ENCODE data around the gene MYEF2. TPM values are rescaled to one million over a fixed set of nuclear protein-coding genes. Genes with fewer than 3 reads are reported as not detected.

Gene MYEF2
- total RNA-seq, 4 donors from 2014 or later, result 5.1 to 44.6 (median 10.1) TPM

GRCh38 chr15:48087844-48088243 lies 90.3 kb downstream of the MYEF2 start:
- Histone ChIP-seq H3K36me3 (no peaks in the 10 kb centered on the region), H3K27me3 (no peaks in the 10 kb centered on the region), H3K9me3 (no peaks in the 10 kb centered on the region), H3K27ac (no peak overlapping the region), H3K4me3 (no peak overlapping the region), H3K4me1 (no peaks in the 10 kb centered on the region)
- DNase-seq, result no peak
- TF ChIP-seq POLR2A (IDR thresholded peaks at IDR 0.05) (no peak), CTCF (IDR thresholded peaks at IDR 0.05) (no peak)

GRCh38 chr15:48086576-48086975 lies 91.5 kb downstream of the MYEF2 start:
- no peaks in the 10 kb centered on the region for H3K36me3 ChIP-seq
- no peaks in the 10 kb centered on the region for H3K27me3 ChIP-seq
- DNase-seq, result no peak
- H3K4me3 ChIP-seq, result no peak overlapping the region
- H3K9me3 ChIP-seq, result no peaks in the 10 kb centered on the region
- no peak overlapping the region for H3K27ac ChIP-seq
- TF ChIP-seq POLR2A (IDR thresholded peaks at IDR 0.05) (no peak), CTCF (IDR thresholded peaks at IDR 0.05) (no peak)
- no peaks in the 10 kb centered on the region for H3K4me1 ChIP-seq

- Histone ChIP-seq H3K9me3 (no peaks in the 10 kb centered on the region), H3K27ac (no peak overlapping the region)
These were observed 92.0 kb downstream of the MYEF2 start for GRCh38 chr15:48086133-48086532.

GRCh38 chr15:48085591-48085930 lies 92.5 kb downstream of the MYEF2 start:
- TF ChIP-seq POLR2A (IDR thresholded peaks at IDR 0.05) (no peak), CTCF (IDR thresholded peaks at IDR 0.05) (no peak)

More at GRCh38 chr15:48086133-48086532, 92.0 kb downstream of the MYEF2 start:
- no peak overlapping the region for H3K4me3 ChIP-seq
- no peaks in the 10 kb centered on the region for H3K4me1 ChIP-seq
- no peaks in the 10 kb centered on the region for H3K36me3 ChIP-seq
- no peak for DNase-seq
- H3K27me3 ChIP-seq, result no peaks in the 10 kb centered on the region
- TF ChIP-seq POLR2A (IDR thresholded peaks at IDR 0.05) (no peak), CTCF (IDR thresholded peaks at IDR 0.05) (no peak)

GRCh38 chr15:48084759-48085590 lies 93.1 kb downstream of the MYEF2 start:
- Histone ChIP-seq H3K9me3 (no peaks in the 10 kb centered on the region), H3K36me3 (no peaks in the 10 kb centered on the region), H3K27ac (no peak overlapping the region), H3K4me1 (no peaks in the 10 kb centered on the region), H3K4me3 (no peak overlapping the region), H3K27me3 (no peaks in the 10 kb centered on the region)
- DNase-seq, result no peak
- TF ChIP-seq CTCF (IDR thresholded peaks at IDR 0.05) (peak in 3 of 6 experiments; percentile 29 to 35 (median 29)), POLR2A (IDR thresholded peaks at IDR 0.05) (no peak)

More at GRCh38 chr15:48085591-48085930, 92.5 kb downstream of the MYEF2 start:
- no peak for DNase-seq
- Histone ChIP-seq H3K27me3 (no peaks in the 10 kb centered on the region), H3K9me3 (no peaks in the 10 kb centered on the region), H3K27ac (no peak overlapping the region), H3K36me3 (no peaks in the 10 kb centered on the region), H3K4me1 (no peaks in the 10 kb centered on the region), H3K4me3 (no peak overlapping the region)

Other genes with a start within 250 kb of the MYEF2 start
- gene SLC24A5, start 57.3 kb downstream of the MYEF2 start, total RNA-seq, result not detected
- gene CTXN2, start 13.4 kb upstream of the MYEF2 start, total RNA-seq, result not detected
- not detected for gene SLC12A1, start 28.0 kb upstream of the MYEF2 start, total RNA-seq
- 10 to 100 TPM; 13.7 to 97.4 (median 37.1) TPM for gene DUT, start 153.1 kb upstream of the MYEF2 start, total RNA-seq